GM18907 (cell line): Measurements from ENCODE around the gene CPLANE1.

ENCODE experiments used
- ATAC-seq: cut with Tn5 transposase; IDR thresholded peaks from one replicate; pipeline ENCODE4 v1.9.1; 2021; ENCODE audit warnings: mild to moderate bottlenecking, moderate library complexity; ENCODE audit not compliant: unreplicated experiment

Gene CPLANE1

GRCh38 chr5:37071901-37072581 lies 177.1 kb downstream of the CPLANE1 start:
- no peak for ATAC-seq

GRCh38 chr5:37071487-37071886 lies 177.7 kb downstream of the CPLANE1 start:
- ATAC-seq: no peak

DNA sequence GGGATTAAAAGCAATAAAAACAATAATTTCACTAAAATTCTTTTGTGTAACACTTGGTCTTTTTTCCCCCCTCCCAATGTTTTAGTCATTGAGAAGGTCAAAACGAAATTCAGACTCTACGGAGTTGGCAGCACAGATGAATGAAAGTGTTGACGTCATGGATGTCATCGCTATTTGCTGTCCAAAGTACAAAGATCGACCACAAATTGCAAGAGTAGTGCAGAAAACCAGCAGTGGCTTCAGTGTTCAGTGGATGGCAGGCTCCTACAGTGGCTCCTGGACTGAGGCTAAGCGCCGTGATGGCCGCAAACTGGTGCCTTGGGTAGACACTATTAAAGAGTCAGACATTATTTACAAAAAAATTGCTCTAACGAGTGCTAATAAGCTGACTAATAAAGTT lies 184.7 kb downstream of the CPLANE1 start:
- ATAC-seq: no peak

DNA sequence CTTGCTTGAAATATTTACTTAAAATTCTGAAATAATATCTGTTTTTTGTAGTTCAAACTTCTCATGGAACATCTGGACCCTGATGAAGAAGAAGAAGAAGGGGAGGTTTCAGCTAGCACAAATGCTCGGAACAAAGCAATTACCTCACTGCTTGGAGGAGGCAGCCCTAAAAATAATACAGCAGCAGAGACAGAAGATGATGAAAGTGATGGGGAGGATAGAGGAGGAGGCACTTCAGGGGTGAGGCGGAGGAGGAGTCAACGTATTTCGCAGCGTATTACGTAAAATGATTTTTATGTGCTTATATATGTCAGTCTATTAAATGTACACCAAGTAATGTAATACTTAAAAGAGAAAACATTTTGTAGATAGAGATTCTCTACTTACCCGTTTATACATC lies 185.4 kb downstream of the CPLANE1 start:
- ATAC-seq: no peak

DNA sequence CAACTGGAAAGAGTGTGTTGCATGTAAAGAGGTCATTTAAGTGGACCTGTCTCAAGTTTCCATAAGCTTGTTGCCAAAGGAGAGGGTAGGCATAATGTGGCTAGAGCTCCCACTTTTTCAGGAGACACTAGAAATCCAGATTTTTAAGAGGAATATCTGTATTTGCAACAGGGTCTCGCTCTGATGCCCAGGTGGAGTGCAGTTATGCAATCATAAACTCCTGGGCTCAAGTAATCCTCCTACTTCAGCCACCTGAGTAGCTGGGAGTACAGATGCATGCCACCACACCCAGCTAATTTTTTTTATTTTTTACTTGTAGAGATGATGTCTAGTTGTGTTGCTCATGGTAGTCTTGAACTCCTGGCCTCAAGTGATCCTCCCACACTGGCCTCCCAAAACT lies 189.1 kb downstream of the CPLANE1 start:
- ATAC-seq: no peak

DNA sequence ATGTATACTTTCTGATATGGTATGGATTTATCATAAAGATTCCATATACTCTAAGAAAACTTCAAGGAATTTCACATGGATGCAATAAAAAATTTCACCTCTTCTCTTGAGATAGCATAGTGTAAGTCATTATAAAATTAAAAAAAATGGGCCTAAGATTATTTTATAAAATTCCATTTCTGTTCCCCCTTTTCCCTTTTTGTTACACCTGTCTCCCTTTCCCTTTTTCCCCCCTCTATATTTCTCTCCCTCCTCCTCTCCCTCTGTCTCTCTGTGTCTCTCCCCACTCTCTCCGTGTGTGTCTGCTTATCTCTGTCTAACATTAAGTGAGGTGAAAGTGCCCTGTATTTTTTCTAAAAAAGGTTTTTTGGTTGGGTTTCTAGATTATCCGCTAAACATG lies 192.4 kb downstream of the CPLANE1 start:
- no peak for ATAC-seq
